Measurements from ENCODE around the gene ERC1.

- TF ChIP-seq POLR2A (IDR thresholded peaks at IDR 0.05; ENCODE audit: low read length) (no peak), GATA1 (IDR thresholded peaks at IDR 0.05; ENCODE audit: low read depth, low read length) (no peak)
These were observed 102.2 kb downstream of the ERC1 start for GRCh38 chr12:1093166-1093751.
